HCT116 (cell line): ENCODE data around the gene GRK6. TPM values are rescaled to one million over a fixed set of nuclear protein-coding genes. Genes with fewer than 3 reads are reported as not detected.

Source experiments
- ATAC-seq: fragments of 200-7000 bp; cut with Tn5 transposase; 2 replicates; pipeline ENCODE4 v1.9.1; 2020; ENCODE audit warnings: mild to moderate bottlenecking, moderate library complexity
- BruUV-seq: library from RNA; stranded (reverse); fragments of 400-500 nt; replicated peaks from 2 replicates; lab custom pipeline; 2021; lab: Mats Ljungman, UMichigan
- CTCF ChIA-PET: fragments of 300-600 bp; sonication (Branson Sonifier 250); formaldehyde crosslinking; loops from one replicate; lab custom pipeline; 2021; ENCODE audit warnings: antibody characterized with exemption; lab: Charles Lee
- POLR2A ChIA-PET: fragments of 300-600, 350-600 bp; sonication (Branson Sonifier 250); formaldehyde crosslinking; loops from one replicate; lab custom pipeline; 2021; ENCODE audit warnings: antibody characterized with exemption; lab: Charles Lee
- RAD21 ChIA-PET, 2 experiments: fragments of 300-600 bp; sonication (Branson Sonifier 250); formaldehyde crosslinking; loops; one replicate each; lab custom pipeline; 2023; ENCODE audit warnings: low total read pairs in 2 of 2; ENCODE audit not compliant: uncharacterized antibody in 2 of 2, unreplicated experiment in 2 of 2, low non-redundant PET in 1 of 2; lab: Charles Lee
- DNase-seq: peaks from one replicate; pipeline ENCODE4 v3.0.0-alpha.2; 2010; ENCODE audit warnings: low read depth, low spot score
- H2AFZ ChIP-seq: fragments of 200-600 bp; shearing (Covaris generic), sonication (generic); 2 replicates; pipeline ENCODE4 v1.6.1; 2017; ENCODE audit warnings: low read depth, mixed run types, mixed read lengths, antibody characterized with exemption, low read length; ENCODE audit not compliant: poor library complexity, severe bottlenecking
- H3K27ac ChIP-seq: 2 replicates; pipeline ENCODE4 v1.5.1; 2012; ENCODE audit warnings: low read depth, low read length
- H3K27me3 ChIP-seq: fragments of 200-600 bp; sonication (generic); 2 replicates; pipeline ENCODE4 v1.6.1; 2016; ENCODE audit warnings: mixed run types, low read length, mixed read lengths; ENCODE audit not compliant: insufficient read depth
- H3K36me3 ChIP-seq, 2 experiments: fragments of 200-500 bp in 1 of 2; fragments of 200-600 bp in 1 of 2; sonication (Bioruptor generic) in 1 of 2; sonication (generic) in 1 of 2; 2 replicates each; pipeline versions ENCODE4 v1.5.1 to v1.6.1; 2014 to 2016; ENCODE audit warnings: low read length in 2 of 2, inconsistent platforms in 1 of 2, mixed read lengths in 1 of 2, mixed run types in 1 of 2; ENCODE audit not compliant: insufficient read depth in 2 of 2, control insufficient read depth in 1 of 2
- H3K4me1 ChIP-seq, 2 experiments: fragments of 200-600 bp in 1 of 2; sonication (generic) in 1 of 2; 2 replicates each; pipeline versions ENCODE4 v1.5.1 to v1.6.1; 2012 to 2017; ENCODE audit warnings: low read length in 2 of 2, inconsistent platforms in 1 of 2, mild to moderate bottlenecking in 1 of 2, mixed read lengths in 1 of 2, mixed run types in 1 of 2, moderate library complexity in 1 of 2; ENCODE audit not compliant: insufficient read depth in 2 of 2, control insufficient read depth in 1 of 2
- H3K4me2 ChIP-seq: fragments of 200-600 bp; sonication (generic); 2 replicates; pipeline ENCODE4 v1.6.1; 2017; ENCODE audit warnings: mixed run types, low read length, mixed read lengths
- H3K4me3 ChIP-seq, 2 experiments: fragments of 200-600 bp in 1 of 2; sonication (generic) in 1 of 2; replicated peaks in 1 of 2; 2 replicates each; pipeline ENCODE4 v1.5.1; 2011 to 2016; ENCODE audit warnings: low read length in 2 of 2, control low read depth in 1 of 2, low read depth in 1 of 2, mild to moderate bottlenecking in 1 of 2, mixed read lengths in 1 of 2, mixed run types in 1 of 2
- H3K79me2 ChIP-seq: fragments of 200-600 bp; sonication (generic); 2 replicates; pipeline ENCODE4 v1.6.1; 2017; ENCODE audit warnings: mild to moderate bottlenecking, mixed run types, low read length, moderate library complexity, mixed read lengths; ENCODE audit not compliant: insufficient read depth
- H3K9ac ChIP-seq: fragments of 200-600 bp; sonication (generic); 2 replicates; pipeline ENCODE4 v1.6.1; 2016; ENCODE audit warnings: low read length, mixed read lengths
- H3K9me2 ChIP-seq: fragments of 200-600 bp; sonication (generic), shearing (Covaris generic); 2 replicates; pipeline ENCODE4 v1.6.1; 2017; ENCODE audit warnings: mixed run types, mild to moderate bottlenecking, moderate library complexity; ENCODE audit not compliant: insufficient read depth
- H3K9me3 ChIP-seq, 2 experiments: fragments of 200-500 bp in 1 of 2; fragments of 200-600 bp in 1 of 2; sonication (Bioruptor generic) in 1 of 2; sonication (generic) in 1 of 2; 2 replicates each; pipeline ENCODE4 v1.6.1; 2014 to 2017; ENCODE audit warnings: low read length in 2 of 2, mixed read lengths in 2 of 2, inconsistent platforms in 1 of 2, low read depth in 1 of 2, mild to moderate bottlenecking in 1 of 2, mixed run types in 1 of 2, moderate library complexity in 1 of 2; ENCODE audit not compliant: control insufficient read depth in 1 of 2, insufficient read depth in 1 of 2
- H4K20me1 ChIP-seq: fragments of 200-600 bp; sonication (generic), shearing (Covaris generic); 2 replicates; pipeline ENCODE4 v1.6.1; 2017; ENCODE audit warnings: mixed run types, mild to moderate bottlenecking, moderate library complexity; ENCODE audit not compliant: insufficient read depth
- ATF3 ChIP-seq: IDR thresholded peaks from 2 replicates; pipeline ENCODE4 v1.6.1; 2012
- CBX3 ChIP-seq: IDR thresholded peaks from 2 replicates; pipeline ENCODE4 v1.6.1; 2012; ENCODE audit warnings: low read depth
- CEBPB ChIP-seq: IDR thresholded peaks from 2 replicates; pipeline ENCODE4 v1.6.1; 2012; ENCODE audit warnings: low read depth
- EGR1 ChIP-seq: IDR thresholded peaks from 2 replicates; pipeline ENCODE4 v1.6.1; 2012; ENCODE audit warnings: low read depth
- ELF1 ChIP-seq: IDR thresholded peaks from 2 replicates; pipeline ENCODE4 v1.6.1; 2012; ENCODE audit warnings: low read depth, borderline replicate concordance
- EZH2 ChIP-seq: fragments of 200-600 bp; sonication (generic); IDR thresholded peaks from 2 replicates; pipeline ENCODE4 v1.6.1; 2017; ENCODE audit warnings: antibody characterized with exemption, mixed run types
- EZH2phosphoT487 ChIP-seq: fragments of 200-600 bp; IDR thresholded peaks from 2 replicates; pipeline ENCODE4 v1.6.1; 2018; ENCODE audit warnings: antibody characterized with exemption, borderline replicate concordance
- FOSL1 ChIP-seq: IDR thresholded peaks from 2 replicates; pipeline ENCODE4 v1.6.1; 2012; ENCODE audit warnings: low read depth
- JUND ChIP-seq: IDR thresholded peaks from 2 replicates; pipeline ENCODE4 v1.6.1; 2012
- MAX ChIP-seq: IDR thresholded peaks from 2 replicates; pipeline ENCODE4 v1.6.1; 2012
- RAD21 ChIP-seq: IDR thresholded peaks from 2 replicates; pipeline ENCODE4 v1.6.1; 2012; ENCODE audit warnings: low read depth, mild to moderate bottlenecking
- REST ChIP-seq: IDR thresholded peaks from 2 replicates; pipeline ENCODE4 v1.6.1; 2012; ENCODE audit warnings: low read depth
- SIN3A ChIP-seq: IDR thresholded peaks from 2 replicates; pipeline ENCODE4 v1.6.1; 2012; ENCODE audit warnings: low read depth
- SP1 ChIP-seq: IDR thresholded peaks from 2 replicates; pipeline ENCODE4 v1.6.1; 2012; ENCODE audit warnings: low read depth
- SRF ChIP-seq: IDR thresholded peaks from 2 replicates; pipeline ENCODE4 v1.6.1; 2012; ENCODE audit warnings: low read depth
- TCF7L2 ChIP-seq: IDR thresholded peaks from 2 replicates; pipeline ENCODE4 v1.7.0; 2011; ENCODE audit warnings: borderline replicate concordance, inconsistent platforms; ENCODE audit not compliant: insufficient read depth, insufficient read length; ENCODE audit errors: extremely low read depth
- YY1 ChIP-seq: IDR thresholded peaks from 2 replicates; pipeline ENCODE4 v1.6.1; 2011; ENCODE audit warnings: low read length, low read depth, moderate library complexity, mild to moderate bottlenecking; ENCODE audit not compliant: insufficient replicate concordance; ENCODE audit errors: extremely low read depth
- ZBTB33 ChIP-seq: IDR thresholded peaks from 2 replicates; pipeline ENCODE4 v1.6.1; 2011; ENCODE audit warnings: mild to moderate bottlenecking, low read length, moderate library complexity; ENCODE audit not compliant: insufficient replicate concordance; ENCODE audit errors: extremely low read depth
- ZNF274 ChIP-seq: fragments of 200-500 bp; sonication (Bioruptor generic); IDR thresholded peaks from 2 replicates; pipeline ENCODE4 v1.6.1; 2014; ENCODE audit warnings: mild to moderate bottlenecking, low read depth, low read length, inconsistent platforms
- intact Hi-C: fragments of 100-400 bp; cut with micrococcal nuclease; formaldehyde crosslinking; loops from 2 replicates; pipeline ENCODE4 v1.10.0; 2022
- total RNA-seq: library from RNA; stranded (reverse); gene quantifications from one replicate; pipeline ENCODE4 v1.2.1, GENCODE V29; 2021; ENCODE audit not compliant: unreplicated experiment

The GRK6 gene
- total RNA-seq, 1 experiment from 2014 or later, result 89.3 TPM

- BruUV-seq, result no TSS peak
- POLR2A ChIA-PET, result no interaction called here
- intact Hi-C loops, result no loop called here
Measured at GRCh38 chr5:177377851-177378776, 48.4 kb upstream of the GRK6 start.

More at GRCh38 chr5:177377851-177378776, 48.4 kb upstream of the GRK6 start:
- ChIA-PET RAD21 (no interaction called here), CTCF (interaction anchor here (1.1 to 1.9 kb wide), 4 partner anchors 7 to 118 kb away, joined by 4 to 11 read pairs (median 6); no protein-coding TSS in a partner anchor)
- H4K20me1 ChIP-seq, result no peaks in the 10 kb centered on the region
- no peaks in the 10 kb centered on the region for H3K27me3 ChIP-seq
- no peak overlapping the region for H3K27ac ChIP-seq
- H3K4me2 ChIP-seq, result no peak overlapping the region
- H3K4me3 ChIP-seq, result no peak overlapping the region
- H3K9me3 ChIP-seq, result no peaks in the 10 kb centered on the region
- H3K79me2 ChIP-seq, result no peaks in the 10 kb centered on the region
- H2AFZ ChIP-seq, result no peak overlapping the region
- no peaks in the 10 kb centered on the region for H3K9me2 ChIP-seq
- H3K9ac ChIP-seq, result no peak overlapping the region
- H3K4me1 ChIP-seq, result peaks cover 3 to 17% of the 10 kb centered on the region in 2 experiments; a peak in 3 of 4 replicates
- DNase-seq, result no peak
- TF ChIP-seq SRF (no peak), RAD21 (no peak), EGR1 (no peak), CEBPB (no peak), ATF3 (no peak), YY1 (no peak), ELF1 (no peak), JUND (no peak), ZNF274 (no peak), CBX3 (no peak), TCF7L2 (no peak), EZH2 (no peak), ZBTB33 (no peak), REST (no peak), SP1 (no peak), MAX (no peak), EZH2phosphoT487 (no peak), FOSL1 (no peak), SIN3A (no peak)
- H3K36me3 ChIP-seq, result no peaks in the 10 kb centered on the region
- ATAC-seq, result no peak
